Stimulated activated CD4-positive, alpha-beta T cell treated with anti-CD3 and anti-CD28 coated beads, Interleukin-12 subunit alpha, Interleukin-12 subunit beta, amount 100 ng/mL, for 48 hours (primary cell): ENCODE results near the gene CHD6.

Experiments used
- DNase-seq, 3 donors: peaks; one replicate each; pipeline ENCODE4 v3.0.0-alpha.2; 2020; ENCODE audit warnings: low read depth in 2 of 3, low spot score in 1 of 3

CHD6 gene

DNA sequence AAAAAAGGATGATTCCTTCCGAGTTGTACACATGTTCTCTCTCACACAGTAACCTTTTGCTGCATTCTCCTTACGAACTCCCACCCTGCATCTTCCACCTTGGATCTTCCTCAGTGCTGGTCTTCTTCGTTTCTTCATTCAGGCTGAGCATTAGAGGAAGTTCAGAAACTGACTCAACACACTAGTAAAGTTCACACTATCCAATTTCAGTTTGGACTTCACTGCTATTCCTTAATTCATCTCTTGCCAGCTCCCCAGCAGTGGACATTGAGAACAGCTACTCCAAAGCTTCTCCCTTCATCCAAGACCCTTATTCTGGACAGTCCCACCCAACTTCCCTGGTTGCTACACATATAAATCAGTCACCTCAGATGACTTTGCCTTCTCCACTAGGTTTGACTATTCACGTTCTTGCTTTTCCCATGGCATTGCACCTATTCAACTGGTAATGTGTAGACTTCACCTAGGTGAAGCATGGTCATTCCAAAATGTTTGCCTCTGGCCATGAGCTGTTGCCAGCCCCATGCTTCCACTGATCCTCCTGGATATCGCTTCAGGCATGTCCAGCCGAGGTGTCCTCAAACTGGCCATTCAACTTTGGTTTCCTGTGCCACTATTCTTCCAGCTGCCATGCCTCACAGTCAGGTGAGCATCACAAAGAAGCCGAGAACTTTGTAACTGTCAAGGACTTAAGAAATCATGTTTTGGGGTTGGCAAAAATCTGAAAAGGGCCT is 147.6 kb downstream of the CHD6 start:
- DNase-seq, result no peak

DNA sequence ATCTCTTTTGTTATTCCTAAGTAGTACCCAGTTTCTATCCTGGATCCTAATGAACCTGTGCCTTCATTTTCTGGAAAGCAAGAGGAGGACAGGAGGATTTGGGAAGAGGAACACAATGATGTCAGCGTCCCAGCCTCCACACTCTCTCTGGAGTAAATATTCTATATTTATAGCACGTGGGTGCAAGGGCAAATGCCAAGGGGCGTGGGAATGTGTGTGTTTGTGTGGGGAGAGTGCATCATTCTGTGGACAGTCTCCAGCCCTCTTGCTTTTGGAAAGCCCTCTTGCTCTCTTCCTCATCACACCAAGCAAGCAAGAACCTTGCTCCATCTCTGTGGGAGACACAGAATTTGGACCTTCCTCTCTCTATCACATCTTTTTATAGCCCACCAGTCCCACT is 148.3 kb downstream of the CHD6 start:
- DNase-seq, result no peak

DNA sequence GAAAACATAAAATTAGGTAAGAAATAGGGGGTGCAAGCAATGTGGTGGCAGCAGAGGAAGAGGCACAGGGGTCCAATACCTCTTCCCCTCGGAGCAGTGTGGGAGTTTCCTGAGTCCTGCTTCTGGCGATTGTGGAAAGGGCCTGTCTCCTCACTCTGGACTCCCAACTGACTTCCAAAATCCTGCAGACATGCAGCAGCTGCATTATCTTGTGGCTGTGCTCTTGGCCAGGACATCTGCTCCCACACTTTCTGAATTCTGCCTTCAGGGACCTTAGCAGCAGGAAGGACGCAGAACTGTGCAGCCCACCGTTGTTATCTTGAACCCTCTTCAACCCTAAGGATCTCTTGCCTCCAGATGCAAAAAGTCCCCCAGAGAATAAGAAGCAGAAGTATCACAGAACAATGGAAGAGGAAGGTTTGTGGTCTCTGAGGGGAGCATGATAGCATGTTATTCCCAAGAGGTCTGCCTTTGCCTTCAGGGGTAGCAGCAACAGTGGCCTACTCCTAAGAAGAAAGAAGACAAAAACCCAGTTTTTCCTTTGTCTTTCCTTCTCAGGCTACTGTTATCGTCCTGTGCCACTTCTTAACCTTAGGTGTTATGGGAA is 149.1 kb downstream of the CHD6 start:
- DNase-seq, result no peak

DNA sequence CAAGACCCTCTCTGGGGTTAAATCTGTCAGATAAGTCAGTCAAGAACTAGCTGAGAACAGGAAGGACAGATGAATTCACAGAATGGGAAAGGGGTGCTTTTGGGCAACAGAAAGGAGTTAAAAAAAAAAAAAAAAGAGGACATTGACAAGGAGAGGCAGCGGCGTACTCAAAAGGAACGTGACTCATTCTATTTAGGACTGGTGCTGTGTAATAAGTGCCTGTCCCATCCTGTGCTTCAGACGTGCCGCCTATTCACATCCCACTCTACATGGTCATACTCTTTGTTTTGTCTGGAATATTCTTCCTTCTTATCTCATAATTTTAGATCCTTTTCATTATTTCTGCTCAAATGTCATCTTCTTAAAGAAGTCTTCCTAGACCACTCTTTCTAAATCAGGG is 150.5 kb downstream of the CHD6 start:
- DNase-seq, result no peak

DNA sequence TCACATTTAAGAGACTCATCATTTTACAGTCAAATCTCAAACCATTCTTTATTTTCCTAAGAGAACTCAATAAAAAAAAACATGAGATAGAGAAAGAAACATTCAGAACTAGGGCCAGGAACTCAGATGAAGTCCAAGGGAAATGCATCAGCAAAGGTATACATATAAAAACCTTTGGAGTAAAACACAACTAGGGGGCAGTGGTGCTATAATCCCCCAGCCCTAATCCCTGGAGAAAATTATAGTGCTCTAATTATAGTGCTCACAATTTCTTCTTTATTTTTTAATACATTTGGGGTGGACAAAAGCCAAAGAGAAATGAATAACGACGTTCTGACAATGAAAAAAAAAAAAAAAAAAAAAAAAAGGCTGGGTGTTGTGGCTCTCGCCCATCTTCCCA is 151.0 kb downstream of the CHD6 start:
- DNase-seq, result no peak

DNA sequence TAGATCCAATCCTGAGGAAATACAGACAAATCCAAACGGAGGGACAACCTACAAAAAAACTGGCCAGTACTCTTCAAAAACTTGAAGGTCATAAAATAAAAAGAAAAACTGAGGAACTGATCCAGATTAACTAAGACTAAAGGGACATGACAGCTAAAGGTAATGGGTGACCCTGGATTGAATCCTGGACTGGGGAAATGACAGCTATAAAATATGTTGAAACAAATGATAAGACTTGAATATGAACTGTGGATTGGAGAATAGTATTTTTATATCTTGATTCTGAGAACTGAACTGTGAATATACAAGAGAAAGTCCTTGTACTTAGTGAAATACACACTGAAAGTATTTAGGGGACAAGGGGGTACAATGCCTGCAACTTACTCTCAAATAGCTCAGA is 154.6 kb downstream of the CHD6 start:
- DNase-seq, result no peak

DNA sequence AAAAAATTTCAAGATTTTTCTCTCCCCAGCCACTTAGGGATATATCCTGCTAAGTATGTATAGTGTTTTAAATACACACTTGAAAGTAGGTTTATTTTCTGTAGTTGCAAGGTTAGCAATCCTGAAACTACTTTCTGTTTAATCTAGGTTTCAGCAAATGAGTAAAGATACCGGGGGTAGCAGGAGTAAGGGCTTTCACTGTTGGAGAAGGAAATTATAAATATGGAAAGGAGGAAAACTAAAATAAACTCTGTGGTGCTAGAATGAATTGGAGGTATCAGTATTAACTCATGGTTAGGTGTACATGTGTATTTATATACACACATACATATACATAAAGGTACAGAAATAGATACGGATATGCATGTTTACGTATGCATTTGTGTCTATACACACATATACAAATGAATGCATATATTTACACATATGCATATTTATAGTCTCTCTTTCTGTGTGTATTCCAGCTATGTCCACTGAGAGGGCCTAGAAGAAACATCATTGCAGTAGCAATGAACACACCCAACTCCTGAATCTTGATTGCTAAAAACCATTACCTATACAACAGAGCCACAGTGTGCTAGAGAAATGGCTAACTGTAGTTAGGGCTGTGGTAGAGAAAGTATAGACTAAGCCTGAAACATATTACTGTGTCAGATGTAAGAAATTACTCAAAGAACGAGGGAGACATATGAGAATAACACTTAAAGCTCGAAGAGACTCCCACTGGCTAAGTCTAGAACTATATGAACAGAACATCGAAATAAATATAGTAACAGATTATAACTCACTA is 155.6 kb downstream of the CHD6 start:
- no peak for DNase-seq

DNA sequence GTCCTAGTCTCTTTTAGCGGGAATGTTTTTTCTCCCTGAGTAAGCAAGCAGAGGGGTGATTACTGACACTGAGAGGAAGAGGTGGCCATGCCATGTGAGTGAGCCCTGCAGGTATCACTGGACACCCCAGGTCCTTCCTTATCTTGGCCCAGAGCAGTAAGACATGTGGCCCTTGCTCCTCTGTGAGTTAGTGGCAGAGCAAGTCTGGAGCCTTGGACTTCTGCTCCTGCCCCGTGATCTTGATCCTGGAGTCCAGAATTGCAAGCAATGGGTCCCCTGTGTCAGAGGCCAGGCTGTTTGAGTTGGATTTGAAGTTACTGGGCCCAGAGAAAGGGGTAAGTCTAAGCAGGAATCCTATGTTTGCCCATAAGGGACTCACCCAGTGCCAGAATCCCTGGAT is 159.4 kb downstream of the CHD6 start:
- no peak for DNase-seq

DNA sequence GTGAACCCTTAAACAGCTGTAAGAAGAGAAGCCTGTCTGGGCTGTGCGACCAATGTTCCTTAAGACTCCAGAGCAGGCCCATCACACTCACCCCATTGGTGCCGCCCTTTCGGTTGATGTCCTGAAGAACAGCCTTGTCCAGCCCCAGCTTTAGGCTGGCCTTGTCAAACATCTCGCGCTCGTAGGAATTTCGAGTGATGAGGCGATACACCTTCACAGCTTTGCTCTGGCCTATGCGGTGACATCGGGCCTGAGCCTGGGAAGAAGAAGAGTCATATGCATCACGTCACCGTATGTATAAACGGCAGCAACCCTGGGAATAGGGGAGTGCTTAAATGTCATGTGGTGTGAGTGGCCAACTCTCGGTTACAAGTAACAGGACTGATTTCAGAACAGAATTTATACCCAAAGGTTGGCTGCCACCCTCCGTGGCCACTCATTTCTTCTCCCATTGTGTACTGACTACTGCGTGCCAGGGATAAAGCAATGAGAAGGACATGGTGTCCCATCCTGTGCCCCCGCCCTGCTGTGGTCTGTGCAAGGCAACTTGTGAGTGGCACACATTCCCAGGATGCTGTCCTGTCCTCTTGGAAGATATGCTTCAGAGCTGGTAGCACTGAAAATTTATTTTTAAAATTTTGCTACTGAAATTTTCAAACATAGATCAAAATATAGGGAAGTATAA is 160.9 kb downstream of the CHD6 start:
- DNase-seq, result no peak

DNA sequence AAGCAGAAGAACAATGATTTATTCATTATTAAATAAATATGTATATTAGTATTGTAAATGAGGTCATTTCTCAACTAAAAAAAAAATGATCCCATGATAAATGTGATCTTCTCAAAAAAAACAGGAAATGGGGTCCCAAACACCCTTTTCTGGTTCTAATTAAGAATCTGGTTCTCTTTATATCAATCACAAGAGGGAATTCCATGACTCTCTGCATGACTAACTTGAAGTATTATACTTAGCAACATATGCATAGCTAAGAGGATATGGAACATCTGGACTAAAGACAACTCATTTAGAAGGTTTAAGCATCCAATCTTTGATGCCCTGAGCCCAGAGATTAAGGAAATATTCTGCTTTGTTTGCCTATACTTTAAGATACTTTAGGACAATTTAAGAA is 161.8 kb downstream of the CHD6 start:
- no peak for DNase-seq

DNA sequence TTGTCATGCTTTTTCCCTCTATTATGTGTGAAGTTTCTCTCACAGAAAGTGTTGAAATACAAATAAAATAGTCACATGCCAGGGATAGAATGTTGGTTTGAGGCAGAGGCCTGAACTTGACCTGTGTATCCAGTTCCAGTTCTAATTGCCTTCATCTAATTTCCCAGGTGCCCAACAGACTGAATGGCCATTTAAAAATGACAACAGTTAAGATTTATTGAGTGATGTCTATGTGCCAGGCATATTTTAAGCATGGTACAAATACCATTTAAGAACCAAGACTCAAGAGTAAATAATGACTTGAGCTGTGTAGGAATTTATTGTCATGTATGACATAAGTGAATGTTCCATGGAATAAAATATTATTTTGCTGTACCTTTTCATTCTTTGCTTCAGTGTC is 163.9 kb downstream of the CHD6 start:
- no peak for DNase-seq

DNA sequence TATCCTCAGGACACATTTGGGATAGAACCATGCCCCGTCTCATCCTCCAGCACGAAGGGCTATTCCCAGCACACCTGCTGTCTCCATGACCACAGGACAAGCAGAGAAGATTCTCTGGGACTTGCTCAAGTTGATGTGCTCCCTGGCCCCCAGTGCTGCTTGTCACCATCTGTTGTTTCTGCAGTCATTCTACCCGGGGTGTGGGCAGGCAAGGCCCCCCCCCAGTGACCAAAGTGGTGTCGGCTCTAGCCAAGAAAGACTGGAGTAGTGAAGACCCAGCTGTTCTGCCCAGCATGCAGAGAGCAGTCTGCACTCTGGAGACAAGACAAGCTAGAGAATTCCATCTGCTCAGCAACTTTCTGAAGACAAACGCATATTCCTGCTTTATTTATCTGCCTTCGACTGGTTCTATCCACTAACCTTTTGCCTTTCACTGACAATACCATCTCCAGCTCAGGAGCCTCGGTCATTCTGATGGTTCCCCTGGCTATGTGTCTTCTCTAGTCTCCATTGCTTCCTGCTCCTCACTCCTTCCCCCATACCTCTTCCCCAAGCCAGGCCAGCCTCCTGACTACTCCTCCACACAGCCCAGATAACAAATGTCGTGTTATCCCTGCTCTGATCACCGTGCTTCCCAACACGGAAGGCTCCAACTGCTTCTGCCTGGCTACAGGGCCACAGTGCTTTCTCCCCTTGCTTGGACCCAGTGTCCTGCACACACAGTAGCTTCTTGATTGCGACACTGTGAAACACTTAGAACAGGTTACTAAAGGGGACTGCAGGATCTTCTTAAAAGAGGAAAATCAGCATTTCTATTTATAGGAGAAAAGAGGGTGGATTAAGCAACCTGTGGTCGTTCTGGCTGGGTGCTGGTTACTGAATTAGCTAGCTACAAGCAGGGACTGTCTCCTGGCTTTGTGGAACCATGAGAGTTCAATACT is 164.9 kb downstream of the CHD6 start:
- DNase-seq, result no peak

DNA sequence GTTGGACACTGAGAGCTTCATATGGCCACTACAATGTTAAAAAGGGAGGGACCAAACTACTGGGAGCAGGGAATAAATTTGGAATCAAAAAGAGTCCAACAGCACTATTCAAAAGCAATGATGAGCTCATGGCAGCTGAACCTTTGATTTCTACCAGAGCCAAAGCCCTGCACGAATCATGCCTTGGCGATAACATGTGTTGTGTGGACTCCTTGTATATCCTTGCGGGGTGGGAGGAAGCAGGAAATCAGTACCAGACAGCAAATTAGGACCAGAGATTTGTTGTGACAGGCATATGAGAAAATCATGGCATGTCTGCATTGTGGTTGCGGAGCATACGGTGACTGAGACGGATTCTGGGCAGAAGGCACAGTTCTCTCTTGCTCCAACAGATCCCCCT is 166.0 kb downstream of the CHD6 start:
- DNase-seq, result no peak

DNA sequence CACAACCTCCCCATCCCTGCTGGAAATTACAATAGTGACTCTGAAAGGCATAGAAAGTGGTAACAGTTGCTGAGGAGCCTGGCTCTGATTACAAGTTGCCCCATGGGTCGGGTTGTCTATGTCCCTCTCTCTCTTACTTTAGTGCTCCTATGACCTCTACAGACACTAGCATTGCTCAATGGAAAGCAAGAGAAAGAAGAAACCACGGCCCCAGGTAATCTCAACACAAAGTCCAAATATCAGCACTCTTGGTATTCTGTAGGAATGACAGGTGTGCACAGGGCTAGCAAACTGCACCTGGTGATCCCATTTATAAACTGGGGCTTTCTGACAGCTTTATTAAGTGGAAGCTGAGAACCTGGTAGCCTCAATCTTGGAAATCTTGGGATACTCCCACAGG is 171.2 kb downstream of the CHD6 start:
- no peak for DNase-seq

DNA sequence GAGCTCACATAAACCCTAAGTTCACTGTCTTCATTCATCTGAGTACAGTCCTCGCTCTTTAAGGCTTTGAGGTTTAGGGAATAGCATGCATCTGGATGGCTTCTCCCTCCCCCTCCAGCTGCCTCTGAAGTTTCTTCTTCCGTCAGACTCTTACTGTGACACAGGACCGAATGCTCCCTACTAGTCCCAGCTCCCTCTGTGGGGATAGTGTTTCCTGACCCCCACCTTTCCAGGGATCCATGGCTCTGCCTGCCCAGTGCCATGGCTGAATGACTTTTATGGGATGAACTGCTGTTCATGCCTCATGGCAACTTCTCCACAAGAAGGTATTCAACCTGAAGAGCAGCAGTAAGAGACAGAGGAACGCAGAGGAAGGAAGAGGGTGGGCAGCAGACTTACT is 171.7 kb downstream of the CHD6 start:
- no peak for DNase-seq

DNA sequence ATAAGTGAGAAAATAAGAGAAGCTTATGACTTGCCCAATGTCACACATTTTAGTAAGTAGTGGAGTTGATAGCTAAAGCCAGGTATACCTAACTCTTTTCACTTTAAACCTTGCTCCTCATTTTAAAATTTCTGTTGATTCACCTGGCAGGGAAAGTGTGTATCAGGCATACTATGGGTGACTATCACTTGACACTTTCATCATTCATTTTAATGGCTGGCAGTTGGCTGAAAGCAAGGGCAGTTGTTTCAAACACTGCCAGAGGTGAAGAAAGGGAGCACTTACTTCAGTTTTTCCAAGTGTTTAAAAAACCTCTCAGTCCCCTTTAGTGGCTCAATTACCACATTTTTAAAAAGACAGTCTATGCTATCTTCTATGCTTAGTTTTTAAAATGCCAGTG is 173.4 kb downstream of the CHD6 start:
- no peak for DNase-seq

DNA sequence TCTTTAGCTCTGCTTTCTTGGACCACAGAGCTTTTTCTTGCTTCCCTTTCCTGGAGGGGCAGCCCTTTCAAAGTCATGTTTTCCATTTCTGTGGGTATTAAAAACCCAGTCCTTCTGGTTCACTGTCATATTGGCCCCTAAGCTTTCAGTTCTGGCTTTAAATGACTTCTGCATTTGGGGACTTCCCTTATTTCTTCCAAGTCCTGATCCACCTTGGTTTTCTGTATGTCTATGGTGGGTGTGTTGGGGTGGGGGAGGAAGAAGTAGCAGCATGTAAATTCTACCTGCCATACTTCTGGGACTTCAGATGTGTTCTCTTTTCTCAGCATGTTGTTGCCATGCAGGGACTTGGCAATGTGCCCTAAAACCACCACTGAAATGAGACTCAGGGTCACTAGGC is 174.5 kb downstream of the CHD6 start:
- DNase-seq, result no peak

DNA sequence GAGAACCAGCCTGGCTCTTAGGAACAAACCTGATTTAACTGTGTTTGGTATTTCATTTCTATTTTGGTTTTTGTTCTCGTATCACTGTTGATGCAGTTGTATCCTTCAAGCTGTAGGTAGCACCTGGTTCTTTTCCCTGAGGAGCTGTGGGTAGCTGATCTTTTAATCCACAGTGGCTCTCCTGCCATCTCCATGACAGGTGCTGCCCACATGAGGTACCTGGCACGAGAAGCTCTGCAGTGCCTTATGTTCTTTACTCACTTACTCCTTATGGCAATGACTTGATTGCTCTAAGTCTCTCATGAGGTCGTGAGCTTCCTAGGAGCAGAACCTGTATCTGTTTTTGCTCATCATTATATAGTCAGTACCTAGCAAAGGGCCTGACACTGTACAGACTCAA is 177.3 kb downstream of the CHD6 start:
- DNase-seq, result no peak

DNA sequence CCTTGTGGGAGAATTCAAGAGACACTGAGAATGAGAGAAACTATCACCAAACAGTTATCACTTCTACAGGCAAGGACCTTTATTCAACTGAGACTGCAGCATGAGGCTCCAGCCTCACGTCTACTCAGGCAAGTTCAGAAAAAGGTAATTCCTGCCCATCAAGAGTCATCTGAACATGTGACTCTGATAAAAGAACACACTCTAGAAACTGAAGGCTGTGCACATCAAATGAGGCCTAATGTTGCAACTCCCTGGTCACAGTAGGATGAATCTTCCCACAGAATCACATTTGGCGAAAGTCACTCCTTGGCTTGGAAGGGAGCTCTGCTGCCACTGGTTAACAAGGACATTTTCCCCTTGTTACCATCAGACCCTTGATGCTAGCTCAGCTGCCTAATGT is 180.3 kb downstream of the CHD6 start:
- DNase-seq, result no peak

DNA sequence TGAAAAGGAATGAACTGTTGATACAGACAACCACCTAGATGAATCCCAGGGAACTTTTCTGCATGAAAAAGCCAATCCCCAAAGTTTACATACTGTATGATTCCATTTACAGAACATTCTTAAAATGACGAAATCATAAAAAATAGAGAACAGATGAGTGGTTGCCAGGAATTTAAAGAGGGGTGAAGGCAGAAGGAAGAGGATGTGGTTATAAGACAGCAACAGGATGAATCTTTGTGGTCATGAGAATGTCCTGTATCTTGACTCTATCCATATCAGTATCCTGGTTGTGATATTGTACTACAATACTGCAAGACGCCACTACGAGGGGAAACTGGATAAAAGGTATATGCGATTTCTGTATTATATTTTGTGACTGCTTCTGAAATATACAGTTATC is 181.5 kb downstream of the CHD6 start:
- no peak for DNase-seq

DNA sequence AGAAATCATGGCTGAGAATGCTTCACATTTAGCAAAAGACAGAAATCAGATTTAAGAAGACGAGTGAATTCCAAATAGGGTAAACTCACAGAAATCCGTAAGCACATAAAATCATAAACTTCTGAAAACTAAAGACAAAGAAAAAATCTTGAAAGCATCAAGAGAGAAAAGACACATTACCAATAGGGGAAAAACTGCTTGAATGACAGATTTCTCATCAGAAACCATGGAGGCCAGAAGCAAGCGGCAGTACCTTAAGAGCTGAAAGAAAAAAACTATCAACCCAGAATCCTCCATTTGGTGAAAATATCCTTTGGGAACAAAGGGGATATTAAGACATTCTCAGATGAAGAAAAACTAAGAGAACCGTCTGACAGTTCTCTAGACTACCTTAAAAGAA is 185.0 kb downstream of the CHD6 start:
- no peak for DNase-seq
